HG03432 (cell line): ENCODE measurements around the gene KIF1B.
A peak's percentile ranks its signal among the peaks of the same experiment; 100 is the strongest.

Source experiments
- ATAC-seq: cut with Tn5 transposase; IDR thresholded peaks from one replicate; pipeline ENCODE4 v1.9.1; 2021; ENCODE audit warnings: mild to moderate bottlenecking, moderate library complexity; ENCODE audit not compliant: unreplicated experiment

KIF1B gene, protein sequence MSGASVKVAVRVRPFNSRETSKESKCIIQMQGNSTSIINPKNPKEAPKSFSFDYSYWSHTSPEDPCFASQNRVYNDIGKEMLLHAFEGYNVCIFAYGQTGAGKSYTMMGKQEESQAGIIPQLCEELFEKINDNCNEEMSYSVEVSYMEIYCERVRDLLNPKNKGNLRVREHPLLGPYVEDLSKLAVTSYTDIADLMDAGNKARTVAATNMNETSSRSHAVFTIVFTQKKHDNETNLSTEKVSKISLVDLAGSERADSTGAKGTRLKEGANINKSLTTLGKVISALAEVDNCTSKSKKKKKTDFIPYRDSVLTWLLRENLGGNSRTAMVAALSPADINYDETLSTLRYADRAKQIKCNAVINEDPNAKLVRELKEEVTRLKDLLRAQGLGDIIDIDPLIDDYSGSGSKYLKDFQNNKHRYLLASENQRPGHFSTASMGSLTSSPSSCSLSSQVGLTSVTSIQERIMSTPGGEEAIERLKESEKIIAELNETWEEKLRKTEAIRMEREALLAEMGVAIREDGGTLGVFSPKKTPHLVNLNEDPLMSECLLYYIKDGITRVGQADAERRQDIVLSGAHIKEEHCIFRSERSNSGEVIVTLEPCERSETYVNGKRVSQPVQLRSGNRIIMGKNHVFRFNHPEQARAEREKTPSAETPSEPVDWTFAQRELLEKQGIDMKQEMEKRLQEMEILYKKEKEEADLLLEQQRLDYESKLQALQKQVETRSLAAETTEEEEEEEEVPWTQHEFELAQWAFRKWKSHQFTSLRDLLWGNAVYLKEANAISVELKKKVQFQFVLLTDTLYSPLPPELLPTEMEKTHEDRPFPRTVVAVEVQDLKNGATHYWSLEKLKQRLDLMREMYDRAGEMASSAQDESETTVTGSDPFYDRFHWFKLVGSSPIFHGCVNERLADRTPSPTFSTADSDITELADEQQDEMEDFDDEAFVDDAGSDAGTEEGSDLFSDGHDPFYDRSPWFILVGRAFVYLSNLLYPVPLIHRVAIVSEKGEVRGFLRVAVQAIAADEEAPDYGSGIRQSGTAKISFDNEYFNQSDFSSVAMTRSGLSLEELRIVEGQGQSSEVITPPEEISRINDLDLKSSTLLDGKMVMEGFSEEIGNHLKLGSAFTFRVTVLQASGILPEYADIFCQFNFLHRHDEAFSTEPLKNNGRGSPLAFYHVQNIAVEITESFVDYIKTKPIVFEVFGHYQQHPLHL (N-terminal part only)

DNA sequence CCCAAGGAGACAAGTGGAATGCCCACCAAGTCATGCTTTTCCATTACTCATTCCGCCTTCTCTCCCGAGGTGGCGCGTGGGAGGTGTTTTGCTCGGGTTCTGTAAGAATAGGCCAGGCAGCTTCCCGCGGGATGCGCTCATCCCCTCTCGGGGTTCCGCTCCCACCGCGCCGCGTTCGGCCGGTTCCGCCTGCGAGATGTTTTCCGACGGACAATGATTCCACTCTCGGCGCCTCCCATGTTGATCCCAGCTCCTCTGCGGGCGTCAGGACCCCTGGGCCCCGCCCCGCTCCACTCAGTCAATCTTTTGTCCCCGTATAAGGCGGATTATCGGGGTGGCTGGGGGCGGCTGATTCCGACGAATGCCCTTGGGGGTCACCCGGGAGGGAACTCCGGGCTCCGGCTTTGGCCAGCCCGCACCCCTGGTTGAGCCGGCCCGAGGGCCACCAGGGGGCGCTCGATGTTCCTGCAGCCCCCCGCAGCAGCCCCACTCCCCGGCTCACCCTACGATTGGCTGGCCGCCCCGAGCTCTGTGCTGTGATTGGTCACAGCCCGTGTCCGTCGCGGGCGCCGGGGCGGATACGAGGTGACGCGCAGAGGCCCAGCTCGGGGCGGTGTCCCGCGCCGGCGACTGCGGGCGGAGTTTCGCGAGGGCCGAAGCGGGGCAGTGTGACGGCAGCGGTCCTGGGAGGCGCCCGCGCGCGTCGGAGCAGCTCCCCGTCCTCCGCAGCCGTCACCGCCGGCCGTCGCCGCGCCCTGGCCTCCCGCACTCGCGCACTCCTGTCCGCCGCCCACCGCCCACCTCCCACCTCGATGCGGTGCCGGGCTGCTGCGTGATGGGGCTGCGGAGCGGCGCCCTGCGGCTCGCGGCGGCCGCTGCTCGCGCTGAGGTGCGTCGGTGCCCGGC lies at the start of gene KIF1B:
KIF1B (plus strand) TSS at position 666 of the 906 bp plus-strand sequence. CDS start 21,759 bp downstream, outside the sequence.
- ATAC-seq = peak; percentile 98

DNA sequence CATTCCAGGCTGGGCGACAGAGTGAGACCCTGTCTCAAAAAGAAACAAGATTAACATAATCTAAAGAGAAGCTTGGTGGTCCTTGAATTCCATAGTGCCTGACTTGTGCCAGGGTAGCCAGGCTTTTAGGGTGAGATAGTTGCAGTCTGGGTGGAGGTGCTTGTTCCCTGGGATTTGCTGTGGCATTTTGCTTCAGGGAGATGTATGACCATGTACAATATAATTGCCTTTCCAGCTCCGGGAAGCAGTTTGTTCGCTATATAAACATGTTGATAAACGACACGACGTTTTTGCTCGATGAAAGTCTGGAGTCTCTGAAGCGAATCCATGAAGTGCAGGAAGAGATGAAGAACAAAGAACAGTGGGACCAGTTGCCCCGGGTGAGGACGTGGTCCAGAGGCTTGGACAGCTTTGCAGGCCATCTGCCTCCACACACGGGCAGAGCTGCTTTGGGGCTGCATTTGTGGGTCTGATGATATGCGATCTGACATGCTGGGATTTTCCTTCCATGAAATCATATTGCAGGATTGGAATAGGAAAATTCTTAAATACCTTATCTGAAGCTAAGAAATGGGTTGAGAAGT lies 49.4 kb upstream of the KIF1B start:
- no peak for ATAC-seq

DNA sequence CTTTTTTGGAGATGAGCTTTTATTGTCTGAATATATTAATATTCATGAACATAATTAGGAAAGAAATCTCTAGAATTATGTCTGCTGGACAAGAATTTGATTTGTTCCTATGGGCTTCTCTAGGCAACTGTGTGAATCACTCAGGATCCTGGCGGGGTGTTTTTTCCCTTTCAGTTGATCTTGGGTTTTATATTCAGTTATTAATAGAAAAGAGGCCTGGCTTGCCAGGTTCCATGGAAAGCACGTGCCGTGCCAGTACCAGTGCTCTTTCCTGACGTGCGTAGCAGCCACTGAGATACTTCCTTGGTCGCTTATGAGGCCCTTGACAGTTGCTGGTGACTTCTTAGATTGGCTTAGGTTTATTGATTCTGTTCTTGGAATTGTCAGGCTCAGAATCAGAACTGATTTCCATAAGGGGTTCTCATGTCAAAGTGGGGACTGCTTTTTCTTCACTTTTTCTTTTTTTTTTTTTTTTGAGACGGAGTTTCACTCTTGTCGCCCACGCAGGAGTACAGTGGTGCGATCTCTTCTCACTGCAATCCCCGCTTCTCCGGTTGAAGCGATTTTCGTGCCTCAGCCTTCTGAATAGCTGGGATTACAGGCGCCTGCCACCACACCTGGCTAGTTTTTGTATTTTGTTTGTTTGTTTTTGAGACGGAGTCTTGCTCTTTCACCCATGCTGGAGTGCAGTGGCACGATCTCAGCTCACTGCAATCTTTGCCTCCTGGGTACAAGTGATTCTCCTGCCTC lies 48.7 kb upstream of the KIF1B start:
- no peak for ATAC-seq

DNA sequence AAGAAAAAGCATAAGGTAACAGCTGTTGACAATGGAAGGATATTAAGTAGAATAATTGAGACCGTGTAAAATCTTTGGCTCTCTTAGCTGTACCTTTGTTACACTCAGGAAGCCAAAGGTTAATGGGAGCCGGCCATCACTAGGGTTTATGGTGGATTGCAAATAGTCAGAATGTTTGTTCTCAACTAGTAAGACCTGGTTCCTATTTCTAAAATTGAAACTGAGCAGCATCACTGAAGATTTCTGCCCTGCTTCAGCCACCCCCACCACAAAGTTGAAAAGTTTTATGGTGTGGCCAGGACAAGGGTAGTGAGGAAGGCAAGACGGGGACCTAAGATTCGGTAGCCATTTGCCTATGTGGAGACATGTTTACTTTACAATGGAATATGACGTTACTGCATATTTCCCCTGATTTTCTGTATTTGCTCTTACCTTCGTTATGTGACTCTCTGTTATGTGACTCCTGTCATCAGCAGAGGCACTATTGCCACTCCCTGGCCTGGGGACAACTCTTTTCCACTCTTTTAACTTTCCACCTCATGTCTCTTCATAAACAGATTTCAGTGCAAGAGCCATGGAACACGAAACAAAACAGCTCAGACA lies 41.4 kb upstream of the KIF1B start:
- no peak for ATAC-seq

DNA sequence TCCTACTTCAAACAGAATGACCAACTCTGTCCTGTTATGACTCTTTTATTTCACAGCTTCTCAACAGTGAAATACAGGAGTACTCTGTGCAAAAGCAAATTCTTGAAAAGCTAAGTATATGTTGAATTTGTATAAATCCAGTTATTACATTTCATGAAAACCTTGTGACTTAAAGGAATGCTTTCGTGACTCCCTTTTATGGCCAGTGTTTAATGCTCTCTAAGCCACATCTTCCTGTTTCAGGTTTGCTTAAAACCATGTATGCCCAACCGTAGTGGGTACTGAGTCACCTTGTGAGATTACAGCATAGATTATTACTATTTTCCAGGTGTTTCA lies 40.2 kb upstream of the KIF1B start:
- ATAC-seq = no peak

DNA sequence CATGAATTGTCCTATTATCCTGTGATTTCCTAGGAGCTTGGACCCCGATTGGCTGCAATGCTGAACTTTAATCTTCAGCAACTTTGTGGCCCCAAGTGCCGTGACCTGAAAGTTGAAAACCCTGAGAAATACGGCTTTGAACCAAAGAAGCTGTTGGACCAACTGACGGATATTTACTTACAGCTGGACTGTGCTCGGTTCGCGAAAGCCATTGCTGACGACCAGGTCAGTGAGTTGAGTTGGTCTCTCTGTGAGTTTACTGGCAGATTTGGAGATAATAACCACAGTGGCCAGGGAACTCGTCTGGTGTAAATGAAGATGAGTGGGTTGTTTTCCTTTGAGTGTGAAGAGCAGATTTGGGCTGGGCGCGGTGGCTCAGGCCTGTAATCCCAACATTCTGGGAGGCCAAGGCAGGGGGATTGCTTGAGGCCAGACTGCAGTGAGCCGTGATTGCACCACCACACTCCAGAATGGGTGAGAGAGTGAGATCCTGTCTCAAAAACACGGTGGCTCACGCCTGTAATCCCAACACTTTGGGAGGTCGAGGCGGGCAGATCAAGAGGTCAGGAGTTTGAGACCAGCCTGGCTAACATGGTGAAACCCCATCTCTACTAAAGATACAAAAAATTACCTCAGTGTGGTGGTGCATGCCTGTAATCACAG lies 39.1 kb upstream of the KIF1B start:
- no peak for ATAC-seq

DNA sequence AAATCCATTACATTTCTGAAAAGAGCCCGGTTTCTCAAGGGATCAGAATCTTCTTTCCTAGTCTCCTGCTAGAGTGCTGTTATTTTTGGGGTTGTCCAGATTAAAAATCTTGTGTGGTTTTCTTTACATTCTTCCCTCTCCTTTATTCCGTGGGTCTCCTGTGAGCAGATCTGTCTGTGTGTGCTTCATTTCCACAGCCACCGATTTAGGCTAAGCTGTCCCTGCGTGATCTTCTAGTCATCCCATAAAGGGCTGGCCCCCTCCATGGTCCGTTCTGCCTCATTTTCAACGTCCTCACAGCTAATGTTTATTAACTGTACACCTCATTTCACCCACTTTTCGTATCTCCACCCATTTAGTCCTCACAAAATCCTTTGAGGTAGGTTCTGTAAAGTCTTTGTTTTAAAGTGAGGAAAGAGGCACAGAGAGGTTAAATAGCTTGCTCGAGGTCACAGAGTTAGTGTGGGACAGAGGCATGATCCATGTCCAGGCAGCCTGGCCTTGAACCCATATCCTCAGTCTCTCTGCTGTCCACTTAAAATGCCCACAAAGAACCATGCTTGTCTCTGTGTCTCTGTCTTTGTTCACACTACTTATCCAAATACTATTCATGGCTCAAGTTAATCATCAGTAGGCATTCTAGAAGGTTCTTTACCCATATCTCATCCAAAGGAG lies 38.2 kb upstream of the KIF1B start:
- ATAC-seq = no peak

DNA sequence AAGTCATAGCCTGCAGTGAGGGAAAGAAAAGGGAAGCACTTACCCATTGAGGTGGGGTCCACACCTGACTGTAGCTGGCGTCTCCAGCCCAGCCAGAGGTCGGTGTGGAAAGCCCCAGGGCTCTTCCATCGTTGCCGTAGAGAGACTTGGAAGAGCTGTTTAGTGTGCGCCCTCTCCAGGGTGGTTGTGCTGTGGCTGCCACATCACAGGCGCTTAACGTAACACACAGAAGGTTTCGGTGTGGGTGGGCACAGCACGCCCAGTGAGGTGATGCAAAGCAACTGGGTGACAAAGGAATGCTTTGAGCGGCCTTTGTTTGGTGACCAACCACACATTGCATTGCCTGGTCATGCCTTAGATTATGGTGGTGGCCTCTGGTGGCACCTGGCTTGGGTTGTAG lies 36.8 kb upstream of the KIF1B start:
- no peak for ATAC-seq

DNA sequence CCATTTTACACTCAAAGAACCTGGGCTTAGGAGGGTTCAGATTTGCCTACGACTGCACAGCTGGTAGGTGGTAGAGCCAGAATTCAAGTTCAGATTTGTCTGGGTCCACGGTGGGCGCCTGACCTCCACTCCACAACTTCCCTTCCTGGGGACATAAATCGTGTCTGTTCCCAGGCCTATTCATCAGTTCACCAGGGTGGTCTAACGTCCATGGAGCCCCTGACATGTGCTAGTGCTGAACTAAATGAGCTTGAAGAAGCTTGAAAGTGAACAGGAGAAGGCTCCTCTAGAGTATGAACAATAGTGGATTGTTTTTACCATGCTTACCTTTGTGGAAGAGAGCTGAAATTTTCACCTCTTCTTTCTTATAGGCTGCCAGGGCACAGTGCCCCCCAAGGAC lies 32.5 kb upstream of the KIF1B start:
- ATAC-seq = no peak

DNA sequence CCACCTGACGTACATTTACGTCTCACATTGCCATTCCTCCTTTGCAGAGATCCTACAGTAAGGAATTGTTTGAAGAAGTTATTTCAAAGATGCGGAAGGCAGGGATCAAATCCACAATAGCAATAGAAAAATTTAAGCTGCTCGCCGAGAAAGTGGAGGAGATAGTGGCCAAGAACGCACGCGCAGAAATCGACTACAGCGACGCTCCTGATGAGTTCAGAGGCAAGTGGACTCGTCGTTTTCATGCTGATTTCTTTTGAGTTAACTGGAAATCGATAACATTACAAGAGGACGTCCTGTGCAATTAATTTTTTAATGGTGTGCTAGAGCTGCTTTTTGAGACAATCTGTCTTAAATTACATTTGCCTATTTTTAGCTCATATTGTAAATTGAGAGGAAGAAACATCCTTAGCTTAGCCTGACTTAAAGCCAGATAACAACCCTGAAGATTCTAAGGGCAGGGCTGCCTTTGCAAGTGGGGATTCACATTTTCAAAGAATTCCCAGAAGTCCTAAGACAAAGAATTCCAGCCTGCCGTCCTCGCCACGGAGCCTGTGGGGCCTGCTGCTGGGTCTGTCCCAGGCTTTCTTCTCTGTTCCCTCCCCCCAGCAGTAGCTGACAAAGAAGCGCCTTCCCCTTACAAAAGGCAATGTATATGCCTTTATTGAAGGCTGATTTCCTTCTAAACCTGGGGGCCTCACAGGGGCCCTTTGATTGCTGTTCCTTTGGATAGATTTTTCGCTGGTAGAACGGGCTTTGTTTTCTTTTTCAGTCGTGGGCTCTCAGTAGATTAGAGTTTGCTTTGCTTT lies 31.6 kb upstream of the KIF1B start:
- no peak for ATAC-seq

DNA sequence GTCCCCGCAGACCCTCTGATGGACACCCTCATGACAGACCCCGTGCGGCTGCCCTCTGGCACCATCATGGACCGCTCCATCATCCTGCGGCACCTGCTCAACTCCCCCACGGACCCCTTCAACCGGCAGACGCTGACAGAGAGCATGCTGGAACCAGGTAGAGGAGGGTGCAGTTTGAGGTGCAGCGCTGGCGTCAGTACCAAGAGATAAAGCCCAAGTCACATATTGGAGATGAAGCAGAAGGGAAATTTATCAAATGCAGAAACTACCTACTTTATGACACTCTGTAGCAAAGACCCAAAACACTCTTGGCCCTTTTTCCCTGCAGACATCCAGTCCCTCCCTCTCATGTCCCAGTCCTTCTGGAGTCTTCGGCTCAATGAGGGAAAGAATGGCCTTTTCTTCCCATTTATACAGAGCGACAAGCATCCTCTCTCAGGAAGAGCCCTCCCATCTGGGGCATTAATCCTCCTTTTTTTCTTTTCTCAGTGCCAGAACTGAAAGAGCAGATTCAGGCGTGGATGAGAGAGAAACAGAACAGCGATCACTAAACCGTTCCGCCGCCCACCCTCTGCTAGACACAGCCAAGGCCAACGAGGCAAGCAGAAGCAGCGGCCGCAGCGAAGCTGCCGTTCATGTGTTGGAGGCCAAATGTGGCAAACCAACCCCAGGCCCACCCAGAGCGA lies 30.8 kb upstream of the KIF1B start:
- no peak for ATAC-seq

DNA sequence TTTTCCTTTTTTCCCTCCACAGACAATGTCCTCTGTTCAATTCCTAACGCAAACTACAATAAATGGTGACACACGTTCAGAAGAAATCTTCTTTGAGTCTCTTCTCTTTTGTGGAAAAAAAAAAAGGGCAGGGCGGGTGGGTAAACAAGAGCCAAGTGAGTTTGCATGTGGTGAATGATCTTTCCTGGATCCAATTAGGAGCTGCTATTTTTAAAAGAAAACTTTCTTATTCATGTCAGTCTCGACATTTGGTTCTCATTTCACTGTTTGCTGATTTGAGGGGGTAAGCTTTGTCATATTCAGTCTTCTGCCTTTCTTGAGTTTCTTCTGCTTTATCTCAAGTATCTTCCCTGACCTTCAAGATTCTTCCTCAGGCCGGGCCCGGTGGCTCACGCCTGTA lies 29.2 kb upstream of the KIF1B start:
- ATAC-seq = no peak

DNA sequence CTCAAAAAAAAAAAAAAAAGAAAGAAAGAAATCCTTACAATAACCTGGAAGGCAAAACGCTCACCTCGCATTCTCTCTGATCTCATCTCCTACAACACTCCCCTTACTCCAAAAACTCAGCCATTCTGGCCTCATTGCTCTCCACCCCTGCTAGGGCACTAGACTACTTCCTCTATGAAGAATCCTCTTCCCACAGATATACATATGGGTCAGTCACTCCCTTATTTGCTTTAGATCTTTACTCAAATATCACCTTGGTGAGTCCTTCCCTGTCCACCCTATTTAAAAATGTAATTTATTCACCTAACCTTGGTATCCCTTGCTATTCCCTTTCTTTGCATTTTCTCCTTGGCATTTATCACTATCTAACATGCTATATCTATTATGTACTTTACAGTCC lies 24.6 kb upstream of the KIF1B start:
- no peak for ATAC-seq

DNA sequence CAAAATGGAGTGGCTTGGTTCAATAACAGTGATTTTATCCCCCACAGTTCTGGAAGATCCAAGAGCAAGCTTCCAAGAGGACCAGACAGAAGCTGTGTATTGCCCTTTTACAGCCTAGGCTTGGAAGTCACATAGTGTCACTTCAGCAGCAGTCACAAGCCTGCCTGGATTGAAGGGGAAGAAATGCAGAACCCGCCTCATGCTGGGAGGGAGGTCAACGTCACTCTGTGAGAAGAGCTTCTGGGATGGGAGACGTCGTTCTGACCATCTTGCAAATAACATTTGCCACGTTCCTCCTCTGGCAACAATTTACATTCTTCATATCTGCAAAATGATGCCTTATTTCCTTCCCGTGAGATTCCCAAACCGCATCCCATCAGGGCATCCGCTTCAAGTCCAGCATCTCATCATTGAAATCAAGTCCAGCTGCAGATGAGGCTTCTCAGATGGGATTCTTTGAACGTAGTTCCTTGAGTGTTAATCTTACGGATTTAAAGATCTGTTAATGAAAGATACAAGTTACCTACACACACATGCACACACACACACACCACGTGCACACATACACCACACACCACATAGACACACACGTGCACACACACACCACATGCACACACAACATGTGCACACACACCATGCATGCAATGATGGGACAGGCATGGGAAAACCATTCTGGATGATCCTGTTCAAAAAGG lies 23.9 kb upstream of the KIF1B start:
- ATAC-seq = no peak

DNA sequence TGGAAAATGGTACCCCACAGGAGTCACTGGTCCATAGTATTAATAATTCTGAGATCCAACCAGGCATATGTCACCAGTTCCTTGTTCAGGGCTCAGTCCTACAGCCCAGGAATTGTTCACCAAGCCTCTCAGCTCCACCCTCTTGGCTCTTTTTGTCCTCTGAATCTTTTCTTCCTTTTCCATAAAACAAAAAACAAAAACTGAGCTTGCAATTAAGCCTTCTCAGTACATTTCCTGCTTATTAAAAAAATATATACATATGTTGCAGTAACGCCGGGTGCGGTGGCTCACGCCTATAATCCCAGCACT lies 23.4 kb upstream of the KIF1B start:
- no peak for ATAC-seq

DNA sequence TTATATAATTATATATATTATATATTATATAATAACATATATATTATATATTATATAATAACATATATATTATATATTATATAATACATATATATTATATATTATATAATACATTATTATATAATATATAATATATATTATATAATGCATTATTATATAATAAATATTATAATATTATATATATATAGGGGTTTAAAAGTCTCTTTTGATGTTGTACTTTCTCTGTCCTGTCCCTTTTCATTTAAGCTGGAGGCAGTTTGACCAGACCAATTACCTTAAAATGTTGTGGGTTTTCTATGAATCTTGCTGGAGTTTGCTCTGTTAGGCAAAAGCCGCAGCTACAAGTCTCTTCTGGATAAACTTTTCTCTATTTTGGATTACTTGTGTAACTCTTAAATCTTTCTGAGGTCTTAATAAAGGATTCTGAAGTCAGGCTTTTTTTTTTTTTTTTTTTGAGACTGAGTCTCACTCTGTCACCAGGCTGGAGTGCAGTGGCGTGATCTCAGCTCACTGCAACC lies 22.2 kb upstream of the KIF1B start:
- no peak for ATAC-seq
